ENCODE measurements around the gene CBX5. TPM values are rescaled to one million over a fixed set of nuclear protein-coding genes. Genes with fewer than 3 reads are reported as not detected.
"Not testable (repeated sequence)": the region's sequence is repeated elsewhere in the genome, so short reads cannot be mapped to it uniquely, and the experiment has no call there.

Gene CBX5
- total RNA-seq, 1 donor from 2014 or later, result 173 TPM

DNA sequence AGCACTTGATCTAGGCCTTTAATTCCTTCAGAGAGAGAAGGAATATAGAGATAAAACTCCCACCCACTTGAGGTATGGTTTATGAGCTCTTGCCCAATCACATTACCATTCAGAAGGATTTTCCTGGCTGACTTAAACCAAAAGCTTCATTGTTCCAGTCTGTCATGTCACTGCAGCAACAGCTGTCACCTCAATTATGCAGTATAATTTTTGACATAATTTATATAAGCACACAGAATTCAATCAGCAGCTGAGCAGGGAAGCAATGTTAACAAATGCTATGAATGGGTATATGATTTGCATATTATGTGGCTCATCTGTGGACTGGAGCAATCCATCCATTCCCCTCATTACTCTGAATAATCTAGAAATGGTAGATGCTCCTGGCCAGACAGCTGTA, 40.3 kb downstream of the CBX5 start:
- H3K9me3 Mint-ChIP-seq (ENCODE audit: unreplicated experiment), result no peaks in the 10 kb centered on the region
- peaks cover 8% of the 10 kb centered on the region for H3K36me3 Mint-ChIP-seq (ENCODE audit: low read depth, unreplicated experiment)
- no peaks in the 10 kb centered on the region for H3K27me3 Mint-ChIP-seq (ENCODE audit: unreplicated experiment)
- peak overlapping the region; percentile 88 for H3K27ac Mint-ChIP-seq (ENCODE audit: unreplicated experiment)
- TF ChIP-seq, protein P1, sequence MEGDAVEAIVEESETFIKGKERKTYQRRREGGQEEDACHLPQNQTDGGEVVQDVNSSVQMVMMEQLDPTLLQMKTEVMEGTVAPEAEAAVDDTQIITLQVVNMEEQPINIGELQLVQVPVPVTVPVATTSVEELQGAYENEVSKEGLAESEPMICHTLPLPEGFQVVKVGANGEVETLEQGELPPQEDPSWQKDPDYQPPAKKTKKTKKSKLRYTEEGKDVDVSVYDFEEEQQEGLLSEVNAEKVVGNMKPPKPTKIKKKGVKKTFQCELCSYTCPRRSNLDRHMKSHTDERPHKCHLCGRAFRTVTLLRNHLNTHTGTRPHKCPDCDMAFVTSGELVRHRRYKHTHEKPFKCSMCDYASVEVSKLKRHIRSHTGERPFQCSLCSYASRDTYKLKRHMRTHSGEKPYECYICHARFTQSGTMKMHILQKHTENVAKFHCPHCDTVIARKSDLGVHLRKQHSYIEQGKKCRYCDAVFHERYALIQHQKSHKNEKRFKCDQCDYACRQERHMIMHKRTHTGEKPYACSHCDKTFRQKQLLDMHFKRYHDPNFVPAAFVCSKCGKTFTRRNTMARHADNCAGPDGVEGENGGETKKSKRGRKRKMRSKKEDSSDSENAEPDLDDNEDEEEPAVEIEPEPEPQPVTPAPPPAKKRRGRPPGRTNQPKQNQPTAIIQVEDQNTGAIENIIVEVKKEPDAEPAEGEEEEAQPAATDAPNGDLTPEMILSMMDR (IDR thresholded peaks at IDR 0.05; ENCODE audit: unreplicated experiment), result no peak
- peaks cover 36% of the 10 kb centered on the region for H3K4me1 Mint-ChIP-seq (ENCODE audit: unreplicated experiment)
- H3K4me3 Mint-ChIP-seq (ENCODE audit: unreplicated experiment), result no peak overlapping the region
- DNase-seq (ENCODE audit: low spot score), result no peak

DNA sequence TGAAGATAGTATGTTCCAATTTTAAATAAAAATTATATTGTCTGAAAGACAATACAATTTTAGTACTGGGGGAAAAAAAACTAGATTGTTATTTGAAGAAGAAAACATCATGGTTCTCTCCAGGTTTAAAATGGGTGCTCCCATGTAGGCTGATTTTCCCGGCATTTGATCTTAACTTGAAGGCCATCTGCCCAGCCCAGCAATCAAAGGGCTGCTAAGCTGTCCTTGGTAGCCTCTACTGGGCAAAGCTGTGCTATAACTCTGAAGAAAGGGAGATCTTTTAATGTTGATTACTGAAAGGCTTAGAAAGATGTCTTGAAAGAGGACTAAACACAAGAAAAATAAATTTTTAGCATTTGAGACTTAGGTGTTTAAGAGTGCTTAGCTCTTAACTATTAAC, 41.4 kb downstream of the CBX5 start:
- Mint-ChIP-seq H3K36me3 (ENCODE audit: low read depth, unreplicated experiment) (peaks cover 8% of the 10 kb centered on the region), H3K27ac (ENCODE audit: unreplicated experiment) (peak overlapping the region; percentile 88), H3K4me3 (ENCODE audit: unreplicated experiment) (no peak overlapping the region)

DNA sequence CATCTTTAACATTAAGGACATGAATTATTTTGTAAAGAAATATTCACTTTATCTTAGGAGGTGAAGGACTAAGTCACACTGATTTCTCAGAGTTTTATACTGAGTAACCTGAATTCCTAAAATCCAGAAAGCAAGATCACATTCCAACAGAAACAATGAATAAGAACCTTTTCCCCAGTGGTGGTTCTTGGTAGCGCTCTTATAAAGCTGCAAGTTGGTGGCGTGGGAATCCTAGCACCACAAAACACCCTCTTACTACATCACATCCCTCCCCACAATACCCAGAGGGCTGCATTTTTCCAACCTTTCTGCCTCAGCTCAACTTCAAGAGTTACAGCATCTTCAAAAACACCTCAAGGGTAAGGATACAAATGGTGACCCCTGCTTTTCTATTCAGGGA, 47.1 kb downstream of the CBX5 start:
- no peak overlapping the region for H3K4me3 Mint-ChIP-seq (ENCODE audit: unreplicated experiment)
- DNase-seq (ENCODE audit: low spot score), result no peak
- TF ChIP-seq, protein P1 (IDR thresholded peaks at IDR 0.05; ENCODE audit: unreplicated experiment), result peak; percentile 50
- peaks cover 2% of the 10 kb centered on the region for H3K27me3 Mint-ChIP-seq (ENCODE audit: unreplicated experiment)
- H3K4me1 Mint-ChIP-seq (ENCODE audit: unreplicated experiment), result peaks cover 39% of the 10 kb centered on the region
- H3K27ac Mint-ChIP-seq (ENCODE audit: unreplicated experiment), result peak overlapping the region; percentile 43
- H3K9me3 Mint-ChIP-seq (ENCODE audit: unreplicated experiment), result no peaks in the 10 kb centered on the region
- peaks cover 3% of the 10 kb centered on the region for H3K36me3 Mint-ChIP-seq (ENCODE audit: low read depth, unreplicated experiment)

More for the DNA sequence above, 41.4 kb downstream of the CBX5 start:
- Mint-ChIP-seq H3K27me3 (ENCODE audit: unreplicated experiment) (no peaks in the 10 kb centered on the region), H3K9me3 (ENCODE audit: unreplicated experiment) (no peaks in the 10 kb centered on the region), H3K4me1 (ENCODE audit: unreplicated experiment) (peaks cover 36% of the 10 kb centered on the region)
- DNase-seq (ENCODE audit: low spot score), result no peak
- TF ChIP-seq, protein P1 (IDR thresholded peaks at IDR 0.05; ENCODE audit: unreplicated experiment), result no peak

DNA sequence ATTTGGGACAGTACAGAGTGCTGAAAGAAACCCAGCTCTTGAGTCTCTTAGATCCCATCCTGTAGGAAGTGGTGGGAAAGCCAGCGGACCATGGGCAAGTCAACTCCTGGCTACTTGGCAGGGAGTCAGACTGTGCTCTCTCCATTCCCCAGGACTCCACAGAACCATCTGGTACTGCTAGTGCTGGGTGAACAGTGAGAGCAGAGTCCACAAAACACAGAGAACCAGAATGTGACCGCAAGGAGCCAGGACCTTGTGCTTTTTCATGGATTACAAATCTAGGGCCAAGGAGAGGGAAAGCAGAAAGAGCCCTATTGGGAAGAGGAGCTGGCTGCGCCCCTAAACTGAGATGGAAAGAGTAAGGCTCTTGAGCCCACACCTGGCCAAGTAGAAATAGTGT, 48.7 kb downstream of the CBX5 start:
- peaks cover 36% of the 10 kb centered on the region for H3K4me1 Mint-ChIP-seq (ENCODE audit: unreplicated experiment)
- not testable (repeated sequence) for DNase-seq (ENCODE audit: low spot score); H3K36me3 Mint-ChIP-seq (ENCODE audit: low read depth, unreplicated experiment); H3K4me3 Mint-ChIP-seq (ENCODE audit: unreplicated experiment); H3K27me3 Mint-ChIP-seq (ENCODE audit: unreplicated experiment); H3K9me3 Mint-ChIP-seq (ENCODE audit: unreplicated experiment)
- H3K27ac Mint-ChIP-seq (ENCODE audit: unreplicated experiment), result peak overlapping the region; percentile 37

DNA sequence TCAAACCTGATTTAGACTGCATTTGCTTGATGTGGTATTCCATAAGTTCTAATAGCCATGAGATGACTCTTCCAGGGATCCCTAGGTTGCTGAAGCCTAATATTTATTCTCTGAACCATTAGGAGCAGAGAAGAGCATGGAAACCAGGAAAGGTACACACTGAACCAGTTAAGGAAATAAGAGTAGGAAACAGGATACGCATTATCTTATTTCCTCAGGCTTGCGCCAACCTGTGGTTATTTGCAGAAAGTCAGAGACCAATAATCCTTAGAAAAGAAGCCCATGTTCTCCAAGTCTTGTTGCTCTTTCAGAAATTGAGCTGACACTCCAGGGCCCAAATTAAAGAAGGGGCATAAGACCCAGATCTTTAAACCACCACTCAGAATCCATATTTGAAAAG, 49.4 kb downstream of the CBX5 start:
- TF ChIP-seq, protein P1 (IDR thresholded peaks at IDR 0.05; ENCODE audit: unreplicated experiment), result no peak
- Mint-ChIP-seq H3K27me3 (ENCODE audit: unreplicated experiment) (peaks cover 2% of the 10 kb centered on the region), H3K27ac (ENCODE audit: unreplicated experiment) (peak overlapping the region; percentile 85), H3K36me3 (ENCODE audit: low read depth, unreplicated experiment) (peaks cover 3% of the 10 kb centered on the region), H3K4me1 (ENCODE audit: unreplicated experiment) (peaks cover 36% of the 10 kb centered on the region), H3K9me3 (ENCODE audit: unreplicated experiment) (no peaks in the 10 kb centered on the region), H3K4me3 (ENCODE audit: unreplicated experiment) (no peak overlapping the region)
- DNase-seq (ENCODE audit: low spot score), result no peak

Measured in endothelial cell (in vitro differentiated cells).